NT2/D1 (cell line): ENCODE results near the gene CCDC51.
"Not testable (repeated sequence)": the region's sequence is repeated elsewhere in the genome, so short reads cannot be mapped to it uniquely, and the experiment has no call there.

Experiments used
- DNase-seq: peaks from one replicate; pipeline ENCODE4 v3.0.0-alpha.2; 2011; ENCODE audit warnings: low read depth, low spot score
- H3K27me3 ChIP-seq: 2 replicates; pipeline ENCODE4 v1.6.0; 2011; ENCODE audit warnings: mild to moderate bottlenecking; ENCODE audit not compliant: insufficient read length, insufficient read depth
- H3K36me3 ChIP-seq: 2 replicates; pipeline ENCODE4 v1.6.1; 2011; ENCODE audit warnings: mild to moderate bottlenecking, low read length, mixed read lengths; ENCODE audit not compliant: insufficient read depth, insufficient read length
- H3K4me1 ChIP-seq: 2 replicates; pipeline ENCODE4 v1.5.1; 2011; ENCODE audit not compliant: insufficient read depth, insufficient read length
- H3K4me3 ChIP-seq: 2 replicates; pipeline ENCODE4 v1.5.1; 2011; ENCODE audit warnings: low read depth; ENCODE audit not compliant: insufficient read length
- H3K9ac ChIP-seq: 2 replicates; pipeline ENCODE4 v1.6.0; 2011; ENCODE audit warnings: low read depth; ENCODE audit not compliant: insufficient read length
- H3K9me3 ChIP-seq: 2 replicates; pipeline ENCODE4 v1.5.1; 2011; ENCODE audit warnings: mild to moderate bottlenecking, low read length; ENCODE audit not compliant: insufficient read depth
- SUZ12 ChIP-seq: IDR thresholded peaks from 2 replicates; pipeline ENCODE4 v1.6.1; 2011; ENCODE audit not compliant: insufficient read length, insufficient read depth; ENCODE audit errors: extremely low read depth
- YY1 ChIP-seq: IDR thresholded peaks from 2 replicates; pipeline ENCODE4 v1.6.1; 2011; ENCODE audit not compliant: insufficient read length, insufficient read depth
- ZNF274 ChIP-seq: IDR thresholded peaks from 2 replicates; pipeline ENCODE4 v1.6.1; 2011; ENCODE audit warnings: mild to moderate bottlenecking, low read depth, low read length

The CCDC51 gene

DNA sequence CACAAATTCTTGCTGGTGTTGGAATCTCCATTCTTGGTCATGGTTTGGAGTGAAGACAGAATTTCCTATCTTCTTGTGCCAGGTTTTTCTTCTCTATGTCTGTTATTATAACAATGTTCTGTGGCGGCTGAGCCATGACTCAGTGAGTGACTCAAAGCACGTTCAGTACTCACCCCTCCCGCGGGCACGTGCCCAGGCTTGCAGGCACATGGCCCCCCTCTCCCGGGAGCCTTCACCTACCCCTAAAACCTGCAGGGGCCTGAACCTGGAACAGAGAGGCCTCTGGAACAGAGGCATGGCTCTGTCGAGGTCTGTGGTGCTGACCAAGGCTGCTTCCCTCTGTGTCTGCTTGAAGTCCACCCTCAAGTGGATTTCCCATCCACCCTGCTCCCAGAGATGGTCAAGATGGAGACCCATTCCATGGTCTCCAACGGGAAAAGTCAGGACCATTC is 37.6 kb downstream of the CCDC51 start:
- H3K4me3 ChIP-seq = no peak overlapping the region
- H3K9me3 ChIP-seq = no peaks in the 10 kb centered on the region
- peaks cover 2% of the 10 kb centered on the region for H3K4me1 ChIP-seq
- no peaks in the 10 kb centered on the region for H3K27me3 ChIP-seq
- no peak overlapping the region for H3K9ac ChIP-seq
- DNase-seq = no peak
- TF ChIP-seq YY1 (no peak), ZNF274 (no peak), SUZ12 (no peak)
- H3K36me3 ChIP-seq = peaks cover 64% of the 10 kb centered on the region

DNA sequence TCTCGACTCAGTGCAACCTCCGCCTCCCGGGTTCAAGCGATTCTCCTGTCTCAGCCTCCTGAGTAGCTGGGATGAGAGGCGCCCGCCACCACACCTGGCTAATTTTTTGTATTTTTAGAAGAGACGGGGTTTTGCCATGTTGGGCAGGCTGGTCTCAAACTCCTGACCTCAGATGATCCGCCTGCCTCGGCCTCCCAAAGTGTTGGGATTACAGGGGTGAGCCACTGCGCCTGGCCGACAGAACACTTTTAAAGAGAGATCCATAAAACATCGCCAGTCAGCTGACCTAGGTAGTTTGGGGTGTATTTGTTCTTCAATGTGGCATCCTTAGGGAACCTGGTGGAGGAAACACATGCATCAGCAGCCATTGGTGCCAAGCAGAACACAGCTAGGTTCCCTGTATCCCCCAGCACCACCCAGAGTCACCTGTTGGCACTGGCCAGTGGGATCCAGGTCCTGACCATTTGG is 38.5 kb downstream of the CCDC51 start:
- not testable (repeated sequence) for H3K4me3 ChIP-seq, H3K4me1 ChIP-seq, H3K27me3 ChIP-seq, H3K9ac ChIP-seq, H3K9me3 ChIP-seq, DNase-seq
- peaks cover 55% of the 10 kb centered on the region for H3K36me3 ChIP-seq

DNA sequence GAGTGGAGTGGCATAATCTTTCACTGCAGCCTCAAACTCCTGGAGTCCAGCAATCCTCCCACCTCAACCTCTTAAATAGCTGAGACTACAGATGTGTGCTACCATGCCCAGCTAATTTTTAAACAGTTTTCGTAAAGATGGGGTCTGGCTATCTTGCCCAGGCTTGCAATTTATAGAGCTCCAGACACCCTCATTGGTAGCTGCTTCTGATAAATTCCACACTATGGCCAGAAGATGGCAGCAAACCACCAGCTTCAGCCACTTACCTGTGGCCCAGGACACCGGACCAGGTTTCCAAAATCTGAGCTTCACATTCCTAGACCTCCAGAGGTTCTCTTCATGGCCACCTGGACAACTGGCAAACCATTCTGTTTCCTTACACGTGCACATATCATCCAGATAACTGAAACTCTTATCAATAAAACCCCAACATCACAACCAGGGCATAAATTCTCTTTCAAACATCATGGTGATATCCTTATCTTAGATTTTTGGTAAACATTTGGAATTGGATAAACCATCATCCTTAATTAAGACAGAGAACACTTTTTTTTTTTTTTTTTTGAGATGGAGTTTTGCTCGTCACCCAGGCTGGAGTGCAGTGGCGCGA is 39.0 kb downstream of the CCDC51 start:
- no peak overlapping the region for H3K9ac ChIP-seq
- TF ChIP-seq YY1 (no peak), ZNF274 (no peak), SUZ12 (no peak)
- H3K9me3 ChIP-seq = no peaks in the 10 kb centered on the region
- peaks cover 2% of the 10 kb centered on the region for H3K4me1 ChIP-seq
- peak; percentile 66 for DNase-seq
- H3K4me3 ChIP-seq = no peak overlapping the region
- peaks cover 50% of the 10 kb centered on the region for H3K36me3 ChIP-seq
- H3K27me3 ChIP-seq = no peaks in the 10 kb centered on the region

DNA sequence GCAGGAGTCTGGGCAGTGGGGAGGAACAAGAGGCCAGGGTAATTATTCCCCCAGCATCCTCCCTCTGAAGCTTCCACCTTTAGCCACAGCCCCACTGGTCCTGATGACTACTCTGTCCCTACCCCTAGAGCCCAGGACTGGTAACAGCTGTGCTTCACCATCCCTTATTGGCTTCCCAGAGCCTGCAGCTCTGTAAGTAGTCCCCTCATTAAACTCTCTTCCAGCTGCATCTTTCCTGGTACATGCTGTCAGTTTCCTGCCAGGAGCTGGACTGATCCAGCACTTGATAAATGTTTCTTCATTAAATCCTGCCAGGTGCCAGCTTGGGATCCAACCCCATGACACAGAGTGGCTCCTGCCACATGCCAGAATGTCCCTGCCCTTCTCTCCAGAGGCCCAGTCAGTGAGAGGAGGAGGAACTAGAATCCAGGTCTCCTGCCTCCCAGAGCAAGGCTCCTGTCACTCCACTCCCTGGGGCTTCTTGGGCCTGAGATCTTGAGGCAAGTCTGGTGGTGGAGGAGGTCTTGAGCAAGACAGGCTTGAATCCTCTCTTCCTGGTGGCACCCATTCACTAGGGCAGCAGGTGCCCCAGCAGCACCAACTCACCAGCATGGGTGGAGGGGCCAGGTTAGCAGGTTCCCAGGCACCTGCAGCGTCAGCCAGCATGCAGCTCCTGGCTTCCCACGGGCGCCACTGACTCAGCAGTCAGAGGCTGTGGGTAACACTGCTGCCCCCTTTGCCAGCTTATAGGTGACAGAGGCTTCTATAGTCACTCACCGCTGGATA is 40.3 kb downstream of the CCDC51 start:
- Histone ChIP-seq H3K4me3 (no peak overlapping the region), H3K4me1 (peaks cover 2% of the 10 kb centered on the region), H3K9me3 (no peaks in the 10 kb centered on the region), H3K36me3 (peaks cover 36% of the 10 kb centered on the region), H3K27me3 (no peaks in the 10 kb centered on the region), H3K9ac (no peak overlapping the region)
- DNase-seq = no peak
- TF ChIP-seq ZNF274 (no peak), SUZ12 (no peak), YY1 (no peak)

DNA sequence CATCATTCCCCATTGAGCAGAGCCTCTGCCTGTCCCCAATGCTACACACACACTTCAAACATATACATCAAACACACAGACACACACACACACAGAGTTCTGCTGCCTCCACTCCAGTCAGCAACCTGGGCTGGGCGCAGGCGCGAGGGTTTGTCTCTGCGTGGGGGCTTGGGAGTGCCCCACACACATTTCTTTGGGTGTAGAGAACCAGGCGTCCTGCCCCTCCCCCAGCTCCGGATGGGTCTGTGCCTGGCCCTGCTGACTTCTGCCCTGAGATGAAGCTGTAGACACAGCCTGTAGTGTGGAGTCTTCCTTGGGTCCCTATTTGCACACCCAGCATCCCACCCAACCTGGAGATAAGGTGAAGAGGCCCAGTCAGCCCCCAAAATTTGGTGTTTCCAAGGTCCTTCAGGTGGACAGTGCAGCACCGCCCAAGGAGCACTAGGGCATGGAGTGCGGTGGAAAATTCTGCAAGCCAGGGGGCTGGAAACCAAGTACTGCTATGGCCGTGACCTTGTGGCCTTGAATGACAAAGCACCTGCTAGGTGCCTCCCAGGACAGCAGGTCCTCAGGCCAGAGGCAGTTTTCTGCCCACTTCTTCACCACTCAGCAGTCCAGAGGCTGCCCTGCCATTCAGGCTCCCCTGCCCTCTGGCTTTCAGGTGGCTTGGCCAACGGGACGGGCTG is 41.1 kb downstream of the CCDC51 start:
- Histone ChIP-seq H3K27me3 (no peaks in the 10 kb centered on the region), H3K9ac (no peak overlapping the region), H3K9me3 (no peaks in the 10 kb centered on the region), H3K4me1 (peaks cover 2% of the 10 kb centered on the region), H3K4me3 (no peak overlapping the region), H3K36me3 (peaks cover 29% of the 10 kb centered on the region)
- DNase-seq = no peak
- no peak for TF ChIP-seq SUZ12
- no peak for TF ChIP-seq ZNF274

DNA sequence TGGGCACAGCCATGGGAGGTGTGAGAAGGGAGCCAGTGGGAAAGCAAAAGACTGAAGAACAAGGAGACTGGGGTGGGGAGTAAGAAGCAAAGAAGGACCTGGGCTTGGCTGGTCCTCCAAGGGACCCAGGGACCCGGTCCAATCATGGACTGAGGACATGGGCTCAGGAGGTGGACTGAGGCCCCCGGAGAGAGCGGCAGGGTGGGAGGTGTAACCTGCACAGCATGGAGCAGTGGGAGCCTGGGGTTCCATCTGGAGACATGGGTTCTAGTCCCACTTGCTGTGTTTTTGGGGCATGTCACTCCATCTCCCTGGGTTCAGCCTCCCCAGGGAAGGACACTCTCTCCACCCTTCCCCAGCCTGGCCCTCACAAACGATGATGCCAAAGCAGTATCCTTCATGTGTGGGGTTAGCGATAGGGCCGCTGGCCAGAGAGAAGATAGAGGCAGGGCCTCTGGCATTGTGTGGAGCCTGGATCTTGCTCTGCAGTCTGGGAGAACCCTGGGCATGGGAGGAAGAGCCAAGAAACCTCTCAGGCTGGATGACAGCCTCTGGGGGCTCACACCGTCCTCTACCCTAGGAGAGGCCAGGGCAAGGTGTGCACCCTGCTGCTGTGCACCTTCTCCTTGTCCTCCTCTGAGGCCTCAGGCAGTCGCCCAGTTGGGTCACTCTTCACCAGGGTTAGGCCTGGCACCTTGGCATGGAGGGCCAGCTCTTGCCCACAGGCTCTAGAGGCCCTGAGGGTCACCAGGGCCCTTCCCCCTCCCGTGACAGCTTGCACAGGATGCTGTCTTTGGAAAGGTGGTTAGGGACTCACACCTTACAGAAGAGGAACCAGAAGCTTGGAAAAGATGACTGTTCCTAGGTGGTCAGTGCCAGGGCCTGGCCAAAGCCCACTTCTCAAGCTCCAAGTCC is 41.9 kb downstream of the CCDC51 start:
- H3K9me3 ChIP-seq = no peaks in the 10 kb centered on the region
- peaks cover 21% of the 10 kb centered on the region for H3K36me3 ChIP-seq
- no peak for TF ChIP-seq YY1
- no peak for TF ChIP-seq ZNF274
- no peak for TF ChIP-seq SUZ12
- H3K4me3 ChIP-seq = no peak overlapping the region
- no peaks in the 10 kb centered on the region for H3K27me3 ChIP-seq
- H3K9ac ChIP-seq = no peak overlapping the region
- no peak for DNase-seq
- H3K4me1 ChIP-seq = peaks cover 2% of the 10 kb centered on the region
